Fibroblast of pulmonary artery (primary cell): Measurements from ENCODE around the gene TWIST2.

Experiments
- DNase-seq: peaks from one replicate; pipeline ENCODE4 v3.0.0-alpha.2; 2010; ENCODE audit warnings: low read depth
- H3K4me3 ChIP-seq: replicated peaks from 2 replicates; pipeline ENCODE4 v1.5.1; 2011; ENCODE audit warnings: low read depth, mild to moderate bottlenecking, control low read depth, low read length, moderate library complexity
- TF ChIP-seq, protein P1 (sequence below): IDR thresholded peaks from 2 replicates; pipeline ENCODE4 v1.5.1; 2011; ENCODE audit warnings: mild to moderate bottlenecking, control low read depth, low read length, inconsistent platforms; ENCODE audit errors: missing control alignments

Gene TWIST2

DNA sequence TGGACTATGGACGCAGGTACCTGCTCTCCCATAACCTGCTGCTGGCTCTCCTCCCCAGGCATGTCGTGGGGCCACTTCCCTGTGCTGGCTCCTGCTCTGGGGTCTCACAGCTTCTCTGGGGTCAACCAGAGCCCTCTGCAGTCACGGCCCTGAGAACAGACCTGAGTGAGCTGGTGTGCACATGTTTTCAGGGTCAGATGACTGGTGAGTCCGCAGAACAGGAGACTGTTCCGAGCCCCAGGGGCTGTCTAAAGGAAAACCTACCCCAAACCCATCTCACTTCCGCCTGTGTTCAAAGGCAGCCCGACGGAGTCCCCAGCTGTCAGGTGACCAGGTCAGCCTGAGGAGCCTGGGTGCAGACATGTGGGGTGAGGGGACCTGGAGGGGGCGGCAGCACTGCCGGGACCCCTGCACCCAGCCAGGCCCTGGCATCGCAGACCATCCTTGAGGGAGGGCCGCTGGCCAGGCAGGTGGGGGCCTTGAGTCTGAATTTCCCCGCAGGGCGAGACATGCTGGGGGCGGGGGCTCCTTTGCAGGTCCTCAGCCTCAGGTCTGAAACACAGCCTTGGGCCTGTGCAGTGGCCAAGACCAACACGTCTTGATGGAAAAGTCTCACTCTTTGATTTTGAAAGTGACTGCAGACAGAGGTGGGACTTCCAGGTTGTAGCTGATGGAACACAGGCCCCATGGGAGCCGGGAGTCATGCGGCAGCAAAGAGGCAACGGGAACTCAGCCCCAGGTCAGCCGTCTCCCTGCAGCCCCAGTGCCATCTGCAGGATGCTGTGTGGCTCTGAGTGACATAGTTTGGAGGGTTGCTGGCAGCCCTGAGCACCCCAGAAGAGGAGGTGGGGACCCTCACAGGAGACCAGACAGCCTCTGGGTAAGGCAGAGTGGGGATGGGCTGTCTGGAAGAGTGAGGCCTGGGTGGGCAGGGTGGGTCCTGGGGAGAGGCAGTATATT, 65.3 kb downstream of the TWIST2 start:
- no peak for DNase-seq
- TF ChIP-seq, protein P1, sequence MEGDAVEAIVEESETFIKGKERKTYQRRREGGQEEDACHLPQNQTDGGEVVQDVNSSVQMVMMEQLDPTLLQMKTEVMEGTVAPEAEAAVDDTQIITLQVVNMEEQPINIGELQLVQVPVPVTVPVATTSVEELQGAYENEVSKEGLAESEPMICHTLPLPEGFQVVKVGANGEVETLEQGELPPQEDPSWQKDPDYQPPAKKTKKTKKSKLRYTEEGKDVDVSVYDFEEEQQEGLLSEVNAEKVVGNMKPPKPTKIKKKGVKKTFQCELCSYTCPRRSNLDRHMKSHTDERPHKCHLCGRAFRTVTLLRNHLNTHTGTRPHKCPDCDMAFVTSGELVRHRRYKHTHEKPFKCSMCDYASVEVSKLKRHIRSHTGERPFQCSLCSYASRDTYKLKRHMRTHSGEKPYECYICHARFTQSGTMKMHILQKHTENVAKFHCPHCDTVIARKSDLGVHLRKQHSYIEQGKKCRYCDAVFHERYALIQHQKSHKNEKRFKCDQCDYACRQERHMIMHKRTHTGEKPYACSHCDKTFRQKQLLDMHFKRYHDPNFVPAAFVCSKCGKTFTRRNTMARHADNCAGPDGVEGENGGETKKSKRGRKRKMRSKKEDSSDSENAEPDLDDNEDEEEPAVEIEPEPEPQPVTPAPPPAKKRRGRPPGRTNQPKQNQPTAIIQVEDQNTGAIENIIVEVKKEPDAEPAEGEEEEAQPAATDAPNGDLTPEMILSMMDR: no peak
- no peak overlapping the region for H3K4me3 ChIP-seq

DNA sequence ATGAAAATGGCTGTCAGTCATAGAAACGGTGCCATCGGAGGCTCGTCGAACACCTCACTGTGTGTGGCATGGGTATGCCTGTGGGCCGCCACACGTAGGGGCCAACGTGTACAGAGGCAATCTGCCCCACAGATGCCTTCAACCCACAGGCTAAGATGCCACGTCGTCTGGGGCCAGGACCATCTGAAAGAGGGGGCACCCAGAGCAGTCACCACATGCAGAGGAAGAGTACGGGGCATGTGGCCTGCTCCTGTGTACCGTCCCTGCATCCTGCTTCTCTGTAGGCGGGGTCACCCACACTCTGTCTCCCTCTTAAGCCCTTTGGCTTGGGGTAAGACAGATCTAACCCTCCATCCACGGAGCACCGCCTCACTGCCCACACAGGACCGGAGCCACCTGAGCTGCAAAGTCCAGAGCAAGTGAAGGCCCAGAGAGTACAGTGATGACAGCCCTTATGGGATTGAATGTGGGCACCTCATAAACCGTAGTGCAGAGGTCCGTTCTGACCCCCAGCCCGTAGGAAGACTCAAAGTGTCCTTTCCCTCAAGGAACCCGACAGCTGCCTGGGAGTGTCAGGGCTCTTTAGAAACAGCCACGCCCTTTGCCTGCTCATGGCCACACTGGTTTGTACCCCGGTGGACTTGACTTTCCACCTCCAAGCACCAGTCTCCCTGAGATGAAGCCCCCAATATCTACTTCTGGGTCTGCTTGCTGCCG, 66.2 kb downstream of the TWIST2 start:
- TF ChIP-seq, protein P1: no peak
- no peak overlapping the region for H3K4me3 ChIP-seq
- DNase-seq: no peak

DNA sequence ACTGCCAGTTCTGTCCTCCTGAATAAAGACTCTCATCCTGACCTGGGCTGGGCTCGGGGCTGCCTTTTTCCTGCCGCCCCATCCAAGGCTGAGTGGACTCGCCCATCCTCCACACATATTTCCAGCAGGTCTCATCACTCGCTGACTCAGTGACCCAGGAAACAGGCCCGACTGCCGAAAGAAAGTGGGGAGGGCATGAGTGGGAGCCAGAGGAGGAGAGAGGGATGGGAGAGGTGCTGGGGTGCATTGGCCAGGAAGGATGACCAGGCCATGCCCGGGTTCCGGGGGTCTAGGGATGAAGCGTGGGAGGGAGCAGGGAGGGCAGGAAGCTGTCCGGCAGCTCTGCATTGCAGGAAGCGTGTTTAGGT, 66.7 kb downstream of the TWIST2 start:
- no peak overlapping the region for H3K4me3 ChIP-seq
- TF ChIP-seq, protein P1: no peak
- peak; percentile 44 for DNase-seq

DNA sequence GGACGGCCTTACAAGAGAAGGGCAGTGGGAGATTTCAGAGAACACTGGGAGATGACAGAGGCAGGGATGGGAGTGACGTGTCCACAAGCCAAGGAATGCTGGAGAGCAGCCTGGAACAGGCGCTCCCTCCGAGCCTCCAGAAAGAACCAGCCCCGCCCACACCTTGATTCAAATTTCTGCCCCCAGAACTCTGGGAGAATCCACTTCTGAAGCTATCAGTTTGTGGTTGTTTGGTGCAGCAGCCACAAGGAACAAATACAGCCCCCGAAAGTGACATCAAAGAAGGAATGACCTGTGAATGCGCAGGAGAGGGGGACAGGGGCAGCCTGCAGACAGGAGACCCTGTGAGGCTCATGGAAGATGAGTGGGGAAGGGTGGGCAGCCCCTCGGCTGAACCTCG, 67.3 kb downstream of the TWIST2 start:
- DNase-seq: peak; percentile 17
- H3K4me3 ChIP-seq: no peak overlapping the region
- TF ChIP-seq, protein P1: no peak

DNA sequence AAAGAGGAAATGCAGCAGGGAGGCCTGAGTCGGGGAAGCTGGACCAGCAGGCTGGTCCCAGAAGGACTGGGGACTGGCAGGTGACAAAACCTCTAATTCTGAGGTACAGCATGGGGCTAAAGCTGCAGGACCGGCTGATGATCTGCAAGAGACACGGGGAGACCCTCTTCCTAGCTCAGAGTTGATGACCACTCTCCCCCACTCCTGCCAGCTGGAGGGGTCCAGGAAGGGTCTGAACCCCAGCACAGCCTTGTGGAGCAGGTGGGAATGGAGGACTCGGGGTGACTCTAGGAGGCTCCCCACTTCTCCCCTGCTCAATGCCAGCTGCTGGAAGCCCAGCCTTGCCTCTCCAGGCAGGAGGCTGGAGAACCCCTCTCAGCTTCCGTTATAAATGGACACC, 67.7 kb downstream of the TWIST2 start:
- TF ChIP-seq, protein P1: no peak
- H3K4me3 ChIP-seq: no peak overlapping the region
- no peak for DNase-seq

DNA sequence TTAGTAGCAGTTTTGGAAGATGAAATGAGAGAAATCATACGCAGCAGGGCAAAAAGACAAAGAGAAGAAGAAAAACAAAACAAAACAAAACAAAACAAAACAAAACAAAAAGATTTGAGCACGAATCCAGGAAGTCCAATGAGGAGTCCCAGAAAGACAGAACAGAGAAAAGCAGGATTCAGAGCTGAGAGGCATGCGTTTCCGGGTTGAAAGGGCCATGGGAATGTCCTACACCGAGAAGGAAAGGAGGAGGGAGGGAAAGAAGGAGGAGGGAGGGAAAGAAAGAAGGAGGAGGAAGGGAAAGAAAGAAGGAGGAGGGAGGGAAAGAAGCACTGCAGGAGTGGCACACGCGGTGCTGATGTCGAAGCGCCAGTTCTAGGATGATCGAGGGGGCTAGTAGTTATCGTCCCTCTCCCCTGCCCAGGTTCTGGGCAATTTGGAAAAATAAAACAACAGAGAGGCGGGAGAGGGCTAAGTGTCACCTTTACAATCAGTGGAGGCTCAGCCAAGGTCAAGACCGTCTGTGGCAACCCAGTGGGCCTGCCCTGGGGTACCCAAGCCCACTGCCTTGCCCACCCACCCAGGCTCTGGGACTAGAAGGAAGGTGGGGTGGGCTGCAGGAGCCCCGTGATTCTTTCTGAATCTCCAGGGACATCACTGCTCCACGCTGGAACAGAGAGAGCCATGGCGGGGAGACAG, 68.4 kb downstream of the TWIST2 start:
- DNase-seq: no peak
- H3K4me3 ChIP-seq: no peak overlapping the region
- TF ChIP-seq, protein P1: no peak
